Measurements from ENCODE around the gene UBL3.

DNA sequence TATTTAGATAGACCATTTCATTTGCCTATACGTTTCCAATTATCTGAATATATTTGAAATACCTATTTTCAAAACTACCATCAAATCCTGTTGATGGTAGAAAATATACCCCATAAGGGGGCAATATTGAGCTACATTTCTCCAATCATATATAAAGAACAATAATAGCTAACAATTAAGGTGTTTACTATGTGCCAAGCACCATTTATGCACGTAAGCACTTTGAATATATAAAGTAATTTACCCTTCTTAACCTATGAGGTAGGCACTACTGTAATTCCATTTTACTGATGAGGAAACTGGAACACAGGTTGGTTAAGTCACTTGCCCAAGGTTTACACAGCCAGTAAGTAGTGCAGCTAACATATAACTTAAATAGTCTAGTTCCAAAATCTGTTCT lies 79.2 kb downstream of the UBL3 start:
- TF ChIP-seq CTCF (IDR thresholded peaks at IDR 0.05) (peak; percentile 60), POLR2A (IDR thresholded peaks at IDR 0.05; ENCODE audit: low read length) (no peak), HEYL (CRISPR knock-in tag; IDR thresholded peaks at IDR 0.05) (no peak), EP300 (IDR thresholded peaks at IDR 0.05) (no peak), ESRRA (IDR thresholded peaks at IDR 0.05; ENCODE audit: borderline replicate concordance, low read length) (no peak), NFE2L2 (conservative IDR thresholded peaks at IDR 0.05; ENCODE audit: low read length) (no peak), SMC3 (IDR thresholded peaks at IDR 0.05) (peak; percentile 69), MAX (IDR thresholded peaks at IDR 0.05) (no peak), SREBF2 (IDR thresholded peaks at IDR 0.05) (no peak)
